Cardiac muscle cell (in vitro differentiated cells and primary cell): ENCODE data around the gene SCML2. TPM values are rescaled to one million over a fixed set of nuclear protein-coding genes. Genes with fewer than 3 reads are reported as not detected.
A peak's percentile ranks its signal among the peaks of the same experiment; 100 is the strongest.

ENCODE experiments used
- DNase-seq, 2 donors: peaks; one replicate each; pipeline versions ENCODE4 v3.0.0 to v3.0.0-alpha.2; 2010 to 2017; ENCODE audit warnings: low read depth in 1 of 2, low spot score in 1 of 2
- H3K27ac ChIP-seq: fragments of 200-600 bp; sonication (generic); 2 replicates; pipeline ENCODE4 v1.5.1; 2016
- H3K27me3 ChIP-seq: fragments of 200-600 bp; sonication (generic); 2 replicates; pipeline ENCODE4 v1.6.0; 2016; ENCODE audit warnings: control low read depth
- H3K36me3 ChIP-seq: fragments of 200-600 bp; sonication (generic); 2 replicates; pipeline ENCODE4 v1.5.1; 2016; ENCODE audit warnings: control low read depth
- H3K4me1 ChIP-seq: fragments of 200-600 bp; sonication (generic); 2 replicates; pipeline ENCODE4 v1.8.1; 2017; ENCODE audit warnings: low read depth, mild to moderate bottlenecking, mixed run types
- H3K4me3 ChIP-seq: fragments of 200-600 bp; sonication (generic); 2 replicates; pipeline ENCODE4 v1.5.1; 2016; ENCODE audit warnings: mild to moderate bottlenecking
- H3K9me3 ChIP-seq: fragments of 200-600 bp; sonication (generic); 2 replicates; pipeline ENCODE4 v1.5.1; 2017; ENCODE audit warnings: low read depth, mild to moderate bottlenecking, control low read depth
- CTCF ChIP-seq: IDR thresholded peaks from 2 replicates; pipeline ENCODE4 v1.5.1; 2012; ENCODE audit warnings: low read depth, mild to moderate bottlenecking, low read length
- polyA plus RNA-seq: library from polyadenylated mRNA; unstranded; fragments of >200 nt; fragmentation: Nextera tagmentation; extraction: Ambion mirVana; gene quantifications from 2 replicates; pipeline ENCODE4 v1.2.1, GENCODE V29; 2016
- total RNA-seq: library from RNA; depleted of rRNA; stranded (reverse); fragments of >200 nt; gene quantifications from 2 replicates; pipeline ENCODE4 v1.2.3, GENCODE V29; 2016

SCML2 gene
- total and polyA plus RNA-seq, 2 experiments from 2014 or later: 6.1 to 8.4 TPM

- no peak overlapping the region for H3K27ac ChIP-seq
- H3K36me3 ChIP-seq: no peaks in the 10 kb centered on the region
- H3K4me1 ChIP-seq: no peaks in the 10 kb centered on the region
- no peaks in the 10 kb centered on the region for H3K9me3 ChIP-seq
- TF ChIP-seq CTCF: no peak
- no peaks in the 10 kb centered on the region for H3K27me3 ChIP-seq
- no peak for DNase-seq
- H3K4me3 ChIP-seq: no peak overlapping the region
Measured at GRCh38 chrX:18351784-18352183, 2.7 kb downstream of the SCML2 start.

DNA sequence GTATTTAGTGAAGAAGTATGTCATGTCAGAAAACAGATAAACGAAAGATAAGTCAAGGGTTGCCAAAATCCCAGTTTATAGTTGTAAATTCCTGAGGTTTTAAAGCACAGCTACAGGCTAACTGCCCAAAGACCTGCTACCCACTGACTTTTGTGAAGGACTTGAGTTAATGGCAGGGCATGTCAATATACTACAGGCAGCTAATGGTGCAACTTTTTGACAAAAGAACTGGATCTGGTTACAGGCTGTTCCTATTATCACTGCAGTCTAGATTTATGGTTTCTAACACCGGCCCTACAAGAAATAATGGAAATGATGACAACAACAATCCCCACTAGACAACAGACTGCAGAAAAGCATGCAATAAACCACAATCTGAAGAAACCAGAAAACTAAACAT lies 6.4 kb downstream of the SCML2 start:
- Histone ChIP-seq H3K4me3 (no peak overlapping the region), H3K27me3 (no peaks in the 10 kb centered on the region), H3K36me3 (no peaks in the 10 kb centered on the region), H3K27ac (no peak overlapping the region), H3K9me3 (no peaks in the 10 kb centered on the region), H3K4me1 (no peaks in the 10 kb centered on the region)
- no peak for TF ChIP-seq CTCF
- no peak for DNase-seq

DNA sequence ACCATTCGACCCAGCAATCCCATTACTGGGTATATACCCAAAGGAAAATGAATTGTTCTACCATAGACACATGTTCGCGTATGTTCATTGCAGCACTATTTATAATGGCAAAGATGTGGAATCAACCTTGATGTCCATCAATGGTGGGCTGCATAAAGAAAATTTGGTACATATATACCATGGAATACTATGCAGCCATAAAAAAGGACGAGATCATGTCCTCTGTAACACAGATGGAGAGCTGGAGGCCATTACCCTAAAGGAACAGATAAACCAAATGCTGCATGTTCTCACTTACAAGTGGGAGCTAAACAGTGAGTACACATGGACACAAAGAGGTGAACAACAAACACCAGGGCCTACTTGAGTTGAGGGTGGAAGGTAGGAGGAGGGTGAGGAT lies 45.1 kb downstream of the SCML2 start:
- Histone ChIP-seq H3K4me3 (no peak overlapping the region), H3K36me3 (peaks cover 3% of the 10 kb centered on the region), H3K27ac (no peak overlapping the region), H3K9me3 (no peaks in the 10 kb centered on the region), H3K27me3 (no peaks in the 10 kb centered on the region), H3K4me1 (no peaks in the 10 kb centered on the region)
- TF ChIP-seq CTCF: no peak
- DNase-seq: no peak

DNA sequence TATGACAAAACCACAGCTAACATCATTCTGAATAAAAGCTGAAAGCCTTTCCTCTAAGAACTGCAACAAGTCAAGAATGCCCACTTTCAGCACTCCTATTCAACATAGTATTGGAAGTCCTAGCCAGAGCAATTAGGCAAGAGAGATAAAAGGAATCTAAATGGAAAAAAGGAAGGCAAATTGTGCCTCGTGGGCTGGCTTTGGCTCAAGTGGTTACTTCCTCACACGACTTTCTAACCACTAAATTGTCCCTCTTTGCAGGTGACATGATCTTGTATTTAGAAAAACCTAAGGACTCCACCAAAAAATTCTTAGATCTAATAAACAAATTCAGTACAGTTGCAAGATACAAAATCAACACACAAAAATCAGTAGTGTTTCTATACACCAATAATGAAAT lies 57.2 kb downstream of the SCML2 start:
- H3K27me3 ChIP-seq: no peaks in the 10 kb centered on the region
- H3K27ac ChIP-seq: no peak overlapping the region
- no peaks in the 10 kb centered on the region for H3K4me1 ChIP-seq
- no peak overlapping the region for H3K4me3 ChIP-seq
- no peak for DNase-seq
- no peaks in the 10 kb centered on the region for H3K36me3 ChIP-seq
- TF ChIP-seq CTCF: no peak
- H3K9me3 ChIP-seq: no peaks in the 10 kb centered on the region

DNA sequence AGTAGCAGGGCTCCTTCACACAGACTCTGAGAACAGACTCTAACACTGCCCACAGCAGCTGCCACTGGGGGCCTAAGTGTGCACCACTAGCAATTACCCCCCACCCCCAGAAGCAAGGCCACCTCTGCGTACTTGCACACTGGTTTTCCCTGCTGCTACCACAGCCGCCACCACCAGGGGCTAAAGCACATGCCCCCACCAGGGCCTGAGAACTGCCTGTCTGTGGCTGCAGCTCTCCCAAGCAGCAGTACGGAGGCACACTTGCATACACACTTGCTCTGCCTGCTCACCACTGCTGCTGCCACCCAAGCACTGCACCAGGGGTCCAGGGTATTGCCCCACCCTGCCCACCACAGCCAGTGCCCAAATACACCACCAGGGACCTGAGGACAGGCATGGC lies 59.6 kb downstream of the SCML2 start:
- no peaks in the 10 kb centered on the region for H3K36me3 ChIP-seq
- H3K27ac ChIP-seq: no peak overlapping the region
- no peaks in the 10 kb centered on the region for H3K27me3 ChIP-seq
- no peaks in the 10 kb centered on the region for H3K4me1 ChIP-seq
- no peak for DNase-seq
- H3K9me3 ChIP-seq: no peaks in the 10 kb centered on the region
- no peak overlapping the region for H3K4me3 ChIP-seq
- no peak for TF ChIP-seq CTCF

DNA sequence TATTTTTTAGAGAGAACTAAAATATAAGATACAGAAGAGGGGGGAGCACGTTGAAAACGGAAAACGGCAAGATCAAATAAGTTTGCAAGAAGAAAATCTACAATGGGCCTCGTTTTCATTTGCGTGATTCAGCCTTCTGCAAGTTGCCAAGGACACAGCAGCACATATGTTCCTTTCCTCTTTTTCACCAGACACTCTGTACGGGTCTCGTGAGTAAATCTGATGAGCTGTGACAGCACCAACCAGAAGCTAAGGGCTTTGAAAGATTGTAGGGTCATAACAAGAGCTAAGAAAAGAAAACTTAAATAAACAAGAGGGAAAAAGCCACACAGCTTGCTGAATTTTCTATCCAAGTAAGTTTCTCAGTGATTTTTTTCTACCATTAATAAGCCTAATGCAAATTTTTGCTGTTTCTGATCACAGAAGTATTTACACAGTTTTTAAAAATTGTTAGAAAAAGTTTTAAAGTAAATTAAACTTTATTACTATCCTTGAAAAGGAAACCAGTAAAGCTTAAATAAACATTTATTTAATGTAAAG lies 63.4 kb downstream of the SCML2 start:
- TF ChIP-seq CTCF: no peak
- no peak overlapping the region for H3K4me3 ChIP-seq
- peak in 1 of 2 donors; percentile 15 for DNase-seq

More for the DNA sequence above, 63.4 kb downstream of the SCML2 start:
- H3K27me3 ChIP-seq: no peaks in the 10 kb centered on the region
- no peaks in the 10 kb centered on the region for H3K9me3 ChIP-seq
- no peak overlapping the region for H3K27ac ChIP-seq
- H3K36me3 ChIP-seq: no peaks in the 10 kb centered on the region
- H3K4me1 ChIP-seq: no peaks in the 10 kb centered on the region
